Tibial nerve (tissue), 4 donors: ENCODE results near the gene KAT7.

Source experiments
- CTCF ChIP-seq, 5 experiments: fragments of 200-600 bp in 3 of 5; fragments of 450-650 bp in 2 of 5; sonication (generic) in 3 of 5; IDR thresholded peaks; one replicate each; pipeline ENCODE4 v1.5.1; 2016 to 2019; ENCODE audit warnings: antibody characterized with exemption in 5 of 5, mild to moderate bottlenecking in 3 of 5, moderate library complexity in 2 of 5
- EP300 ChIP-seq, 2 donors: sonication (generic); formaldehyde crosslinking; IDR thresholded peaks; one replicate each; pipeline ENCODE4 v1.6.1; 2017; ENCODE audit warnings: antibody characterized with exemption in 2 of 2, mild to moderate bottlenecking in 1 of 2
- POLR2A ChIP-seq, 2 donors: fragments of 450-650 bp; IDR thresholded peaks; one replicate each; pipeline ENCODE4 v1.6.1; 2017; ENCODE audit warnings: antibody characterized with exemption in 2 of 2, mild to moderate bottlenecking in 2 of 2, moderate library complexity in 2 of 2

- no peak for TF ChIP-seq CTCF (IDR thresholded peaks at IDR 0.05)
- TF ChIP-seq EP300 (IDR thresholded peaks at IDR 0.05), result peak in 1 of 2 donors; percentile 68
- no peak for TF ChIP-seq POLR2A (IDR thresholded peaks at IDR 0.05)
Measured at GRCh38 chr17:49775546-49776260, 12.8 kb upstream of the KAT7 start.
